ENCODE data around the gene ZFYVE28.

DNA sequence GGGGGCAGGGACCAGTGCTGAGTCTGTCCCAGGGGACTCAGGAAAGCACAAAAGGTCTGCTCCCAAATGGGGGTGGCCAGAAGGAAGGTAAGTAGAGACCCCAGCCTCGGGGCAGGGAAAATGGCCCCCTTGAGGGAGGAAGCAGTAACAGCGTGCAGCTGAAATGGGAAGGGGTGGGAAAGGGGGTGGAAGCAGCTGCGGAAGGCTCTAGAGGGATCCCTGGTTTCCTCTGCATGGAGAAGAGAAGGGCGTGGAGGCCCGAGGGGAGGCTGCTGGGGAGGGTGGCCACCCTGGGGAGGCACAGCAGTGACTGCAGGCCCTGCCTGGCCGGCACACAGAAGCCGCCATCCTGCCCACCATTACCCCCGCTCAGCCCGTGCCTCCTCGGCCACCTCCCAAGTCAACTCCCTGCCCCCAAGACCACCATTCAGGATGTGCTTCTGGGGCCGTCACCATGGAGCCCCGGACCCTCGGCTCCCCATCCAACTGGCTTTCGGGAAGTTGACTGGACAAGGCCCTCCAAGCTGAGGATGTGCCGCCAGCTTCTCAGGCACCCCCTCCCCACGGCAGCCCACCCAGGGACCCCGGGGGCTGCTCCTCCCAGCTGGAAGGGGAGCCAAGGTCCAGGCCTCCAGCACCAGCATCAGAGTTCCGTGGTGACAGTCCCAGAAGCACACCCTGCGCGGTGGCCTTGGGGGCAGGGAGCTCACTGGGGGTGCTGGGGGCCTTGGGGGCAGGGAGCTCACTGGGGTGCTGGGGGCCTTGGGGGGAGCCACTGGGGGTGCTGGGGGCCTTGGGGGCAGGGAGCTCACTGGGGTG, 23.9 kb upstream of the ZFYVE28 start:
- TF ChIP-seq RAD21 (IDR thresholded peaks at IDR 0.05; ENCODE audit: low read depth) (no peak), EZH2 (IDR thresholded peaks at IDR 0.05) (no peak), JUND (IDR thresholded peaks at IDR 0.05) (no peak)
- TF ChIP-seq, protein P1, sequence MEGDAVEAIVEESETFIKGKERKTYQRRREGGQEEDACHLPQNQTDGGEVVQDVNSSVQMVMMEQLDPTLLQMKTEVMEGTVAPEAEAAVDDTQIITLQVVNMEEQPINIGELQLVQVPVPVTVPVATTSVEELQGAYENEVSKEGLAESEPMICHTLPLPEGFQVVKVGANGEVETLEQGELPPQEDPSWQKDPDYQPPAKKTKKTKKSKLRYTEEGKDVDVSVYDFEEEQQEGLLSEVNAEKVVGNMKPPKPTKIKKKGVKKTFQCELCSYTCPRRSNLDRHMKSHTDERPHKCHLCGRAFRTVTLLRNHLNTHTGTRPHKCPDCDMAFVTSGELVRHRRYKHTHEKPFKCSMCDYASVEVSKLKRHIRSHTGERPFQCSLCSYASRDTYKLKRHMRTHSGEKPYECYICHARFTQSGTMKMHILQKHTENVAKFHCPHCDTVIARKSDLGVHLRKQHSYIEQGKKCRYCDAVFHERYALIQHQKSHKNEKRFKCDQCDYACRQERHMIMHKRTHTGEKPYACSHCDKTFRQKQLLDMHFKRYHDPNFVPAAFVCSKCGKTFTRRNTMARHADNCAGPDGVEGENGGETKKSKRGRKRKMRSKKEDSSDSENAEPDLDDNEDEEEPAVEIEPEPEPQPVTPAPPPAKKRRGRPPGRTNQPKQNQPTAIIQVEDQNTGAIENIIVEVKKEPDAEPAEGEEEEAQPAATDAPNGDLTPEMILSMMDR (IDR thresholded peaks at IDR 0.05 in 2 of 3, conservative IDR thresholded peaks at IDR 0.05 in 1 of 3; ENCODE audit: borderline replicate concordance in 1 of 3, insufficient read depth in 1 of 3, low read depth in 2 of 3, low read length in 2 of 3): no peak

All from HCT116 (cell line).